UCSD-AML1 (cell line): ENCODE measurements around the gene PDLIM4.
A peak's percentile ranks its signal among the peaks of the same experiment; 100 is the strongest.

Experiments
- DNase-seq: peaks from one replicate; lab custom pipeline; 2025; ENCODE audit not compliant: unreplicated experiment; lab: John Stamatoyannopoulos, UW

PDLIM4 gene

GRCh38 chr5:132227235-132227484 lies 30.3 kb upstream of the PDLIM4 start:
- DNase-seq, result no peak

- no peak for DNase-seq
Measured at GRCh38 chr5:132227485-132228240, 29.8 kb upstream of the PDLIM4 start, which contains the start of gene P4HA2. Gene P4HA2 (minus strand): TSS chr5:132227853. CDS start chr5:132218626, 9,227 bp downstream.

GRCh38 chr5:132228241-132229035 lies 29.1 kb upstream of the PDLIM4 start:
- DNase-seq, result no peak

- DNase-seq, result no peak
Measured at GRCh38 chr5:132229236-132229635, 28.3 kb upstream of the PDLIM4 start.

- DNase-seq, result no peak
Measured at GRCh38 chr5:132230871-132231270, 26.6 kb upstream of the PDLIM4 start.

- DNase-seq, result no peak
Measured at GRCh38 chr5:132232465-132232864, 25.0 kb upstream of the PDLIM4 start.

- DNase-seq, result no peak
Measured at GRCh38 chr5:132233081-132233480, 24.4 kb upstream of the PDLIM4 start.

GRCh38 chr5:132233811-132234683 lies 23.4 kb upstream of the PDLIM4 start:
- no peak for DNase-seq

- DNase-seq, result no peak
Measured at GRCh38 chr5:132234684-132235062, 22.8 kb upstream of the PDLIM4 start.

- DNase-seq, result no peak
Measured at GRCh38 chr5:132235340-132235739, 22.2 kb upstream of the PDLIM4 start.

GRCh38 chr5:132237141-132237540 lies 20.4 kb upstream of the PDLIM4 start:
- no peak for DNase-seq

GRCh38 chr5:132237670-132238069 lies 19.8 kb upstream of the PDLIM4 start:
- DNase-seq, result no peak

GRCh38 chr5:132238169-132238744 lies 19.2 kb upstream of the PDLIM4 start:
- DNase-seq, result peak; percentile 43

GRCh38 chr5:132238901-132239500 lies 18.5 kb upstream of the PDLIM4 start:
- DNase-seq, result no peak

- DNase-seq, result no peak
Measured at GRCh38 chr5:132239776-132240175, 17.7 kb upstream of the PDLIM4 start.

GRCh38 chr5:132243366-132243977 lies 14.0 kb upstream of the PDLIM4 start:
- no peak for DNase-seq

- DNase-seq, result no peak
Measured at GRCh38 chr5:132245593-132245992, 11.9 kb upstream of the PDLIM4 start.

GRCh38 chr5:132246806-132247205 lies 10.7 kb upstream of the PDLIM4 start:
- DNase-seq, result no peak

GRCh38 chr5:132250547-132250946 lies 6.9 kb upstream of the PDLIM4 start:
- no peak for DNase-seq

- DNase-seq, result no peak
Measured at GRCh38 chr5:132251220-132251725, 6.2 kb upstream of the PDLIM4 start.
